Measurements from ENCODE around the gene BSND.
"Not testable (repeated sequence)": the region's sequence is repeated elsewhere in the genome, so short reads cannot be mapped to it uniquely, and the experiment has no call there.

BSND gene

GRCh38 chr1:54998677-54999076 is at the start of gene BSND:
Gene BSND, plus strand, starts transcription at chr1:54998933. Its CDS starts 254 bp downstream, at chr1:54999187.
- DNase-seq: no peak

GRCh38 chr1:54949053-54949452 is 49.7 kb upstream of the BSND start:
- DNase-seq: no peak

GRCh38 chr1:54950006-54950368 is 48.7 kb upstream of the BSND start:
- no peak for DNase-seq

- no peak for DNase-seq
Measured at GRCh38 chr1:54950369-54951163, 48.2 kb upstream of the BSND start.

GRCh38 chr1:54951810-54952226 is 46.9 kb upstream of the BSND start:
- DNase-seq: no peak

- DNase-seq: no peak
Measured at GRCh38 chr1:54952950-54953718, 45.6 kb upstream of the BSND start.

GRCh38 chr1:54953846-54954245 is 44.9 kb upstream of the BSND start:
- no peak for DNase-seq

GRCh38 chr1:54955359-54955758 is 43.4 kb upstream of the BSND start:
- DNase-seq: no peak

GRCh38 chr1:54956726-54957125 is 42.0 kb upstream of the BSND start:
- no peak for DNase-seq

GRCh38 chr1:54959241-54959640 is 39.5 kb upstream of the BSND start:
- no peak for DNase-seq

- no peak for DNase-seq
Measured at GRCh38 chr1:54962612-54963395, 35.9 kb upstream of the BSND start.

- DNase-seq: not testable (repeated sequence)
Measured at GRCh38 chr1:54963829-54964228, 34.9 kb upstream of the BSND start.

- no peak for DNase-seq
Measured at GRCh38 chr1:54965624-54966340, 33.0 kb upstream of the BSND start.

GRCh38 chr1:54967372-54967771 is 31.4 kb upstream of the BSND start:
- no peak for DNase-seq

- no peak for DNase-seq
Measured at GRCh38 chr1:54968551-54968950, 30.2 kb upstream of the BSND start.

- DNase-seq: no peak
Measured at GRCh38 chr1:54969879-54970278, 28.9 kb upstream of the BSND start.

- DNase-seq: no peak
Measured at GRCh38 chr1:54970901-54971300, 27.8 kb upstream of the BSND start.

GRCh38 chr1:54971317-54971791 is 27.4 kb upstream of the BSND start:
- DNase-seq: no peak

- DNase-seq: no peak
Measured at GRCh38 chr1:54972436-54972835, 26.3 kb upstream of the BSND start.

GRCh38 chr1:54973205-54973921 is 25.4 kb upstream of the BSND start:
- DNase-seq: no peak

GRCh38 chr1:54975356-54976108 is 23.2 kb upstream of the BSND start:
- DNase-seq: no peak
